ENCODE results near the gene SLIT3.

SLIT3 gene

DNA sequence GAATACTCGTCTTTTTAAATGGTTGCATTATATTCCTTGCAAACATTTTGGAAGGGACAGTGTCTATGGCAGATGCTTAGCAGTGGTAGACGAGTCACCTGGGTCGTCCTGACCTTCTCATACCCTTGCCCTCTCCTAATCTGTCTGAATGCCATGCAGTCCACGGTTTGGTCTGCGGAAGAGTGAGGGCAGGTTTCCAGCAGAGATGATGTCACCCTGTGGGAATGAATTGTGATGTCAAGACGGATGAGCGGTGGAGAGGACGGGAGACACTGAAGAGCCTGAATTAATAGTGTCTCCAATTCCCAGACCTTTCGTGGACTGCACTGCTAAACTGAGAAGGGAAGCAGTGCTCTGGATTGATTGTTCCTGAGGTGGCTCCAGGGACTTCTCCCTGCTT lies 392.7 kb downstream of the SLIT3 start:
- no peak for DNase-seq

DNA sequence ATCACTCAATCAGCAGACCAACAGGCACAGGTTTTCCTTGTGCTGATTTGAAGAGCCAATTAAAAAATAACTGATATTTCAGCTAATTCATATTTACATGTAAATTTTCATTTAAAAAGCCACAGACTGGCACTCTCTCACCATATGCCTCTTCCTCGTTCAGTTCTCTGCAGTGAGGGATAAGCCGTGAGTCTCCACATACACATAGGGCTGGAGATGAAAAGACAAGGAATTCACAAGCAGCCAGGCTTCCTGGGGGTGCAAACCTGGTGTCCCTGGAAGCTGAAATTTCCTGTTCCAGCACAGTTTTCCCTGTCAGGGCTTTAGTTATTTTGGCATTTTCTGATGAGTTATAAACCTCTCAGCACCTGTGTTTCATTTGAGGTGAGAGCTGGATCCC lies 397.9 kb downstream of the SLIT3 start:
- no peak for DNase-seq

DNA sequence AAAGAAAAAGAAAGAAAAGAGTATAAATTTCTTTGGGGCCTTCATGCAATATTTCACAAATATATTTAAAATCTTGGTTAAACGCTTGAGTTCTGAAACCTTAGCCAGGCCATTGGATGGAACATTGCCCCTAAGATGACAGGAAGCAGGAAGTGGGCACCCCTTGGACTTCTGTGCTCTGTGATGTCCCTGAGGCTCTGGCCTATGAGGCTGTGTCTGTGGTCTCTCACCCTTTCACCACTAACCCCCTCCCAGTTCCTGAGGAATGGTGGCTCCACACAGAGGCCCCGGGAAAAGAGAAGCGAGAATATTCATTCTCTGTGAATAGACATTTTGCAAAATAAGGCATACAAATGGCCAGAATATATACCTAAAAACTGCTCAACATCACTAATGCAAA lies 401.3 kb downstream of the SLIT3 start:
- no peak for DNase-seq

GRCh38 chr5:168899264-168899663 lies 401.7 kb downstream of the SLIT3 start:
- no peak for DNase-seq

DNA sequence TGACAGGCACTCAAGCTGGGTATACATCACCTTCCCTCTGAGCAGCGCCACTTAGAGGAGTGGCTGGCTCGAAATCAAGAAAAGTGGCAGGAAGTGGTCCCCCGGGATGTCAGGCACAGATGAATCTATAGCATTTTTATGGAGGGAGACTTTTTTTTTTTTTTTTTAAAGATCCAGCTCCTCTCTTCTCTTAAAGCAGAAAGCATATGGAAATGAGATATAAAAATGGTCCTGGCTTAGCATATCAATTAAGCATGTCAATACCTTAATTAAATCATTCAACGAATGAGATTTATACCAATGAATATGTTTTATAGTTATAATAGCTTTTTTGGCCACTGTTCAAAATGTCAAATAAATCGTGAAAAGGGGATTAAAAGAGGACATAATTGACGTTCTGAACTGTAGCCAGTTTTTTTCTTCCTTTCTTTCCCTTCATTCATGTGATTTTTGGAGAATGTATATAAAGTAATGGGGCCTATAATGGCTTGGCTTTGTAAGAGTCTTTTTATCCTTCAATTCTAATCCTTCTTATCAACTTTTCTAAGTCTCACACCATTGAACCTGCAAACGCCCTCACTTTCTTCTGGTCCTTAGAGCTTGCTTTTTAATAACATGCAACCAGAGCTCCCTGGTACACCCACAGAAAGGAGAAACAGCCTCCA lies 402.6 kb downstream of the SLIT3 start:
- no peak for DNase-seq

DNA sequence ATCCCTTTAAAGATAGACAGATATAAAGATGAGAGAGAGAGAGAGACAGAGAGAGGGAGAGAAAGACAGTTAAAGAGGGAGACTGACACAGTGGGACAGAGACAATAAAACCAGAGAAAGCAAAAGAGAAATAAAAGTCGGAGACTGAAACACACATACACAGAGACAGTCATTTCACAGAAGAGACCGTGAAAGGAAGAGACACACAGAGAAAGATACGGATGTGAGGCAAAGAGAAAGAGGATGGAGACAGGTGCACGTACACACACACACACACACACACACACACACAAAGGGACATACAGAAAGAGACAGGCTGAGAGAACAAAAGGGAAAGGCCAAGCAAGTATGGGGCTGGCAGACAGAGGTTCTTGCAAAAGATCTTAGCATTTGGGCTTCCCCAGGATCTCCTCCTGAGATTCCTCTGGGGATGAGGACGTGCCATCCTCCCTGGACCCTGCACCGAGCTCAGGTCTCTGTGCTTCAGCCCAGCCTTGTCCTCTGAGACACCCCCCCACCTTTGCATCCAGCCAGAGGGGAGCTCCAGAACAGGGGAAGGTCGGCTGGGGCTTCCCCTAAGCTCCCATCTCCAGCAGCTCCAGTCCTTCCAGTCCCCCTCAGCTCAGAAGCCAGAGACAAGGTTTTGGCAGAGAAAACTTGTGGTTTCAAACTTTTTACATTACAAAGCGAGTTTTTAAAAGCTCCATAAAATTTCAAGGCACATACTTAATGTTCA lies 403.4 kb downstream of the SLIT3 start:
- no peak for DNase-seq

GRCh38 chr5:168895295-168896071 lies 405.5 kb downstream of the SLIT3 start:
- DNase-seq: no peak

- DNase-seq: no peak
Observed at GRCh38 chr5:168893283-168893682, 407.7 kb downstream of the SLIT3 start.

GRCh38 chr5:168892618-168893186 lies 408.2 kb downstream of the SLIT3 start:
- no peak for DNase-seq

DNA sequence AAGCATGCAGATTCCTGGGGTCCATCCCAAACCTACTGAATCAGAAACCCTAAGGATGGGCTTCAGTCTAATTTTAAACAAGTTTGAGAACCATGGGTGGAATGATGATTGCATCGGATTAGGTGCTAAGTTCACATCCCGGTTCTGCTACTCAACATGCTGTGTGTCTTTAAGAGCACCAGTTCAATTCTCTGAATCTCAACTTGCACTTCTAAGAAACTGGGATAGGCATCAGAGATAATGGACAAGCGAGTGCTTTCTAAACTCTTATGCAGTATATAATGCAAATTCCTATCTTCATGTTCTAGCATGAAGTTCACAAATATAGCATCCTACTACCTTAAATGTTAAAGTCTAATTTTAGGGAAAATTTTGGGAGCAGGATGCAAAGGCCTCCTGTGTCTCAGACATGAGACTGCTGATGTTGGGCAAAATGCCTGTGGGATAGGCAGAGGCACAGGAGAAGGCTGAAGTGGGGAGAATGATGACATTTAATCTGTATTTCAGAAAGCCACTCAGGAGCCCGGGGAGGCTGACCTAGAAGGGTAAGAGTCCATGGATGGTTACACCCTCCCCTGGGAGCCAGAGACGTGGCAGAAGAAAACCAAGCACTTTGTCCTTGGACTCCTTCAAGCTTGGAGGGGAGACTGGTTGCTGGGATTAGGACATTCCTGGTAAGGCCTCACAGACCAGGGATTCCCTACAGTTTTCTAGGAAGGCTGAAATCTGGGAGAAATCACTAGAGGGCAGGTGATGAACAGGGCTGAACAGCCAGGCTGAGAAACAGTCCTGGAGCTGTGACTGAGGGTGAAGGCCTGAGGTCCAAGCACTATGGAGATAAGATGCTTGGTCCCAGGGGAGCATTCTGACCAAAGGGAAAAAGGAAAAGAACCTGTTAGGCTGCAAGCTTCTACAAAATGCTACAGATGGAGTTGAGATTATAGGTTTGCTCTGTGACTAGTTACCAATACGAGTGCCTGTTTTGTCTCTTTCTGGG lies 409.8 kb downstream of the SLIT3 start:
- DNase-seq: no peak

GRCh38 chr5:168889039-168889438 lies 411.9 kb downstream of the SLIT3 start:
- DNase-seq: no peak

DNA sequence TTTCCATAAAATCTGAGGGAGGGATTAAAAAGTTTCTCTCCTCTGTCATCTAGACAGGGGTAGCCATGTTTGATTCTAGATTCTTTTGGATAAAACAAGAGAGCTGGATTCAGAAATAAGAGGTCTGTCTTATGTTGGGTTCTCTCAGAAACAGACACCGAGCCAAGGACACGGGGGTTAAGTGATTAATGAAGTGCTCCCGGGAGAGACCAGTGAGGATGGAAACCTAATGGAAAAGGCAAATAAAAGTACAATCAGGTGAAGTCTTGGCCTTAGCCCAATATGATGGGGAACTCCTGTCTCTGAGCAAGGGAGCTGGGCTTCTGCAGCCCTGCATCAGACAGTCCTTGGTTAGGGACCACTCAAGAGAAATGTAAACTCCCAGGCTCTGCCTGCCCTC lies 413.0 kb downstream of the SLIT3 start:
- DNase-seq: no peak

GRCh38 chr5:168886157-168886556 lies 414.8 kb downstream of the SLIT3 start:
- DNase-seq: no peak

DNA sequence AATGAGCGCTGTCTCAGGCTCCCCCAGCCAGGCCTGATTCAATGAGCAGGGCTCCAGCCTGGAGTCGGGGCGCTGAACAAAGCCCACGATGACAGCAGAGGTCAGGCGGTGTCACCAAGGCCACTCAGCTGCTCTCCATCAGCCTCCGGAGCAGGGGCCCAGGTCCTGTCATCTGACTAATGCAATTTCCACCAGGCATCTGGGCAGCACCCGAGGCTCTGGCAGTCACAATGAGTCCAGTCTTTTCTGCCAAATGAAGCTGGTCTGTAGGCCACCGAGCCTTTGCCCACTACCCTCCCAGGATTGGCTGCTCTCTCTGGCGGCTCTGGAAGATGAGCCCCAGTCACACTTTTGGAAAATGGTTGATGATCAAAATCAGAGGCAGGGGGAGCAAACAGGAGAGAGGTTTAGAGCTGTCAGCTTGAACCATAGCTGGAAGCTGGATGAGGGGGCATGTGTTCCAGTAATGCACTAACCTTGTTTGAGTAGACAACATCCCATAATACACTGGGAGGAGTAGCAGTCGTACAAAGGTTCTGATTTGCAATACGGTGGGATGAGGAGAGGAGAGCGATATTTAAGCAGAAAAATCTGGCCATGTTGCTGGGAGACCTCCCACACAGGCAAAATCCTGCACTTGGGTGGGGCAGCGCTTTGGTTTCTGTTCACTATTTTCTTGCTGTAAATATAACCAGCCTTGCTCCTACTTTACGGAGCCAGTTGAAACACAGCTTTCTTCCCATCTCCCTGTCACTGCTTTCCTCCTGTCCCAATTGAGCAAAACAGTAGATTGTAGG lies 415.4 kb downstream of the SLIT3 start:
- no peak for DNase-seq

GRCh38 chr5:168883991-168884390 lies 416.9 kb downstream of the SLIT3 start:
- DNase-seq: no peak

DNA sequence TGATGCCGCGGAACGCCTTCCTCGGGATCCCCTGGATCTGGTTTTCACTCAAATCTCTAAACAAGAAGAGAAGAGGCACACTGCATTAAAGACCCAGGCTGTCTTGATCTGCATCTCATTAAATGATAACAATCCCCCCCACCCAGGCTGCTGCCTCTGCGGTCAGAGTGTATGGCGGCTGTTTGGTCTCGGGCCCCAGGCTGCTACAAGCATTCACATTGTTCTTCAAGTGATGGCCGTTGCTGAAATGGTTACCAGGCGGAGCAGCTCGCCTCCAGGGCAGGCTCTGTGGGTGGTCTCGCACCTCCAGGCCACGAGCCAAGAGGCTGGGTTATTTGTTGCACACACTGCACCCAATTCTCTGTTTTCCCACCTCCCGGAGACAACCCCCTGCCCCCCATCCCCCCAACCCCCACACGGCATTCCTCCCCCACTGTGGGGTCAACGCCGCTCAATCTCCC lies 417.6 kb downstream of the SLIT3 start:
- no peak for DNase-seq

GRCh38 chr5:168882283-168882682 lies 418.7 kb downstream of the SLIT3 start:
- no peak for DNase-seq

- DNase-seq: no peak
Observed at GRCh38 chr5:168881427-168882149, 419.4 kb downstream of the SLIT3 start.

DNA sequence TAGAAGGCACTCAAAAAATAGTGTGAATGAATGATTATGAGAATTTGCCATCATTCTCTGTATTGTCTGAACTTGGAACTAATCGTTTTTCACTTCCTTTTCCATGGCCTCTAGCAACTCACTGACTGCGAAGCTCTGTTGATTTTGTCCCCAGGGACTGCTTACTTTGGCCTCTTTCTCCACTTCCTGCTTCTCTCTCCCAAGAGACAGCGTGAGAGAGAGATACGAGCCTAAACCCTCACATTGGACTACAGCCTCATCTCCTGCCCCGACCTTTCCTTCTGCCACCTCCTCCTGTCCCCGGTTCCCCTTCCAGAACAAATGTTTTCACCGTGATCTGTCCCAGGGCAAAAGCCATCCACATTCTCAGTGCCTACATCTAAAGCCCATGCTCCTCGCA lies 421.0 kb downstream of the SLIT3 start:
- DNase-seq: peak; percentile 2

DNA sequence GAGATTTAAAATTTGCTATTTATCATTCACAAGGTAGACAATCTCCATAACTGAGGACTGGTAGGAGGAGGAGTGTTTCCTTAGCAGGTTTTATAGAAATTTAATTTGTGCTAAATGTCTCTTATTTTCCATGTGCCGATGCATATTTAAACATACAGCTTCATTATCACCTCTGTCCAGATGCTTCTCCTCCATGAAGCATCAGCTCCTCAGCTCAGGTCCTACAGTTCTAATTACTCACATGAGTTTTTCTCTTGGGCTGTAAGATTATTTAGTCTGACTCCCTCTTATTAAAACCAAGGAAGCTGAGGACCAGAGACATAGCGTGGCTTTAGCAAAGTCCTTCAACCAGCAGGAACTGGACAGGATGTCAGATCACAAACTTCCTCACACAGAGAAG lies 421.6 kb downstream of the SLIT3 start:
- DNase-seq: no peak

All from GF-D8 (cell line).